Nephron (organoid): ENCODE measurements around the gene ZNF3.

Experiments
- H3K27ac Mint-ChIP-seq, 3 experiments: 2 replicates each; pipeline ENCODE4 v1.8.0; 2020; ENCODE audit warnings: mixed read lengths in 3 of 3, mild to moderate bottlenecking in 2 of 3, moderate library complexity in 1 of 3
- H3K27me3 Mint-ChIP-seq: 2 replicates; pipeline ENCODE4 v1.8.0; 2021; ENCODE audit warnings: low read depth, mild to moderate bottlenecking, moderate library complexity, mixed read lengths
- H3K36me3 Mint-ChIP-seq: 2 replicates; pipeline ENCODE4 v1.8.0; 2020; ENCODE audit warnings: low read depth, mixed read lengths
- H3K4me1 Mint-ChIP-seq: 2 replicates; pipeline ENCODE4 v1.8.0; 2020; ENCODE audit warnings: mixed read lengths
- H3K4me3 Mint-ChIP-seq, 3 experiments: 2 replicates each; pipeline ENCODE4 v1.8.0; 2020; ENCODE audit warnings: mild to moderate bottlenecking in 3 of 3, mixed read lengths in 3 of 3, moderate library complexity in 2 of 3
- H3K9me3 Mint-ChIP-seq: 2 replicates; pipeline ENCODE4 v1.8.0; 2020; ENCODE audit warnings: mixed read lengths
- CTCF ChIP-seq, 3 experiments: fragments of 200-600 bp; sonication (generic); IDR thresholded peaks; one replicate each; pipeline ENCODE4 v1.5.0; 2021; ENCODE audit warnings: antibody characterized with exemption in 3 of 3; ENCODE audit not compliant: unreplicated experiment in 3 of 3

ZNF3 gene

GRCh38 chr7:100105534-100105933 is 24.0 kb upstream of the ZNF3 start:
- Mint-ChIP-seq H3K27me3 (no peaks in the 10 kb centered on the region), H3K4me3 (no peak overlapping the region)
- TF ChIP-seq CTCF (IDR thresholded peaks at IDR 0.05; ENCODE audit: unreplicated experiment in 3 of 3), result no peak

GRCh38 chr7:100102950-100103840 is 21.7 kb upstream of the ZNF3 start:
- H3K4me1 Mint-ChIP-seq, result peaks cover 20% of the 10 kb centered on the region
- no peaks in the 10 kb centered on the region for H3K9me3 Mint-ChIP-seq
- H3K27me3 Mint-ChIP-seq, result no peaks in the 10 kb centered on the region
- peak overlapping the region; percentile 93 to 98 (median 95) for H3K4me3 Mint-ChIP-seq
- TF ChIP-seq CTCF (IDR thresholded peaks at IDR 0.05; ENCODE audit: unreplicated experiment in 3 of 3), result no peak
- H3K36me3 Mint-ChIP-seq, result peaks cover 40% of the 10 kb centered on the region
- peak overlapping the region; percentile 97 to 99 (median 98) for H3K27ac Mint-ChIP-seq

More at GRCh38 chr7:100105534-100105933, 24.0 kb upstream of the ZNF3 start:
- Mint-ChIP-seq H3K27ac (no peak overlapping the region), H3K9me3 (no peaks in the 10 kb centered on the region), H3K36me3 (peaks cover 39% of the 10 kb centered on the region), H3K4me1 (no peaks in the 10 kb centered on the region)

- H3K4me3 Mint-ChIP-seq, result peak within 1 kb of the TSS; percentile 93 to 98 (median 95)
- no peak for TF ChIP-seq CTCF (IDR thresholded peaks at IDR 0.05; ENCODE audit: unreplicated experiment in 3 of 3)
Observed at GRCh38 chr7:100101016-100101862, 19.7 kb upstream of the ZNF3 start, which contains the start of the genes AP4M1 and MCM7. Gene AP4M1 (plus strand): TSS chr7:100101643. CDS start chr7:100101715, 72 bp downstream. Gene MCM7 (minus strand): TSS chr7:100101397. CDS start chr7:100101294, 103 bp downstream.

GRCh38 chr7:100100420-100101015 is 19.0 kb upstream of the ZNF3 start:
- H3K9me3 Mint-ChIP-seq, result no peaks in the 10 kb centered on the region

More at GRCh38 chr7:100101016-100101862, 19.7 kb upstream of the ZNF3 start, which contains the start of the genes AP4M1 and MCM7:
- peak within 1 kb of the TSS; percentile 97 to 99 (median 98) for H3K27ac Mint-ChIP-seq
- no peaks in the 10 kb centered on the region for H3K9me3 Mint-ChIP-seq
- H3K27me3 Mint-ChIP-seq, result no peaks in the 10 kb centered on the region
- peaks cover 48% of the 10 kb centered on the region for H3K36me3 Mint-ChIP-seq
- peaks cover 25% of the 10 kb centered on the region for H3K4me1 Mint-ChIP-seq

More at GRCh38 chr7:100100420-100101015, 19.0 kb upstream of the ZNF3 start:
- peak overlapping the region; percentile 93 to 98 (median 95) for H3K4me3 Mint-ChIP-seq
- H3K27me3 Mint-ChIP-seq, result no peaks in the 10 kb centered on the region
- peak overlapping the region; percentile 97 to 99 (median 98) for H3K27ac Mint-ChIP-seq
- H3K4me1 Mint-ChIP-seq, result peaks cover 25% of the 10 kb centered on the region
- peaks cover 55% of the 10 kb centered on the region for H3K36me3 Mint-ChIP-seq
- TF ChIP-seq CTCF (IDR thresholded peaks at IDR 0.05; ENCODE audit: unreplicated experiment in 3 of 3), result no peak
